Inferior parietal cortex (tissue), 1 donor: ENCODE data around the gene SETD4.
"Not testable (repeated sequence)": the region's sequence is repeated elsewhere in the genome, so short reads cannot be mapped to it uniquely, and the experiment has no call there.

Experiments used
- DNase-seq: peaks from one replicate; pipeline ENCODE4 v3.0.0-alpha.2; 2016; ENCODE audit errors: extremely low spot score

SETD4 gene

DNA sequence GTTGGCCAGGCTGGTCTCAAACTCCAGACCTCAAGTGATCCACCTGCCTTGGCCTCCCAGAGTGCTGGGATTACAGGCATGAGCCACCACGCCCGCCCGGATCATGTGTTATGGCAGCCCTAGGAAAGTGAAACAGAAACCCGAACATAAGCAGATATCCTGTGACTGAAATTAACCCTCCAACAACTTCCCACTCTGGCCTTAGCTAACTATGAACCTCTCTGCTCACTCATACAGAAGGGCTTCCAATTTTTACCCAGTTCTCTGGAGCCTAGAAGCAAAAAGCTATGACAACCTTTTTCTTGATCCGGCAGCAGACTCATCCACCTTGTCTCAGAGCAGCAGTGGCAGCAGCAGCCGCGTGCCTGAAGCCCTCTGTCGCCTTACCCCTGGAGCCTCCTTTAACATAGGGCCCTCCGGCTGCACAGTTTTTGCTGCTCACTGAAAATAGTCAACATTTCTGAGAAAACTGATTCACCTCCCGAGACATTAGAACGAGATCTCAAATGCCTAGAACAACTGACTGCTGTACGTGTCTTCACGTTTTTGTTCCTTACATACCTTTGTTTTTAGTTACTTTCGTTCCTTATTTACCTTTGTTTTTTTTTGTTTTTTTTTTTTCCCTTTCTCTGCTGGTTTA is 18.8 kb upstream of the SETD4 start:
- no peak for DNase-seq

GRCh38 chr21:36077758-36078157 is 17.4 kb upstream of the SETD4 start:
- no peak for DNase-seq

- no peak for DNase-seq
Observed at GRCh38 chr21:36076878-36077655, 16.7 kb upstream of the SETD4 start.

- DNase-seq: no peak
Observed at GRCh38 chr21:36075953-36076352, 15.6 kb upstream of the SETD4 start.

GRCh38 chr21:36075171-36075570 is 14.8 kb upstream of the SETD4 start:
- peak; percentile 73 for DNase-seq

- DNase-seq: not testable (repeated sequence)
Observed at GRCh38 chr21:36073911-36074310, 13.6 kb upstream of the SETD4 start.

GRCh38 chr21:36073181-36073580 is 12.9 kb upstream of the SETD4 start:
- peak; percentile 42 for DNase-seq

- DNase-seq: no peak
Observed at GRCh38 chr21:36072453-36073162, 12.3 kb upstream of the SETD4 start.

GRCh38 chr21:36070999-36071398 is 10.7 kb upstream of the SETD4 start:
- no peak for DNase-seq

DNA sequence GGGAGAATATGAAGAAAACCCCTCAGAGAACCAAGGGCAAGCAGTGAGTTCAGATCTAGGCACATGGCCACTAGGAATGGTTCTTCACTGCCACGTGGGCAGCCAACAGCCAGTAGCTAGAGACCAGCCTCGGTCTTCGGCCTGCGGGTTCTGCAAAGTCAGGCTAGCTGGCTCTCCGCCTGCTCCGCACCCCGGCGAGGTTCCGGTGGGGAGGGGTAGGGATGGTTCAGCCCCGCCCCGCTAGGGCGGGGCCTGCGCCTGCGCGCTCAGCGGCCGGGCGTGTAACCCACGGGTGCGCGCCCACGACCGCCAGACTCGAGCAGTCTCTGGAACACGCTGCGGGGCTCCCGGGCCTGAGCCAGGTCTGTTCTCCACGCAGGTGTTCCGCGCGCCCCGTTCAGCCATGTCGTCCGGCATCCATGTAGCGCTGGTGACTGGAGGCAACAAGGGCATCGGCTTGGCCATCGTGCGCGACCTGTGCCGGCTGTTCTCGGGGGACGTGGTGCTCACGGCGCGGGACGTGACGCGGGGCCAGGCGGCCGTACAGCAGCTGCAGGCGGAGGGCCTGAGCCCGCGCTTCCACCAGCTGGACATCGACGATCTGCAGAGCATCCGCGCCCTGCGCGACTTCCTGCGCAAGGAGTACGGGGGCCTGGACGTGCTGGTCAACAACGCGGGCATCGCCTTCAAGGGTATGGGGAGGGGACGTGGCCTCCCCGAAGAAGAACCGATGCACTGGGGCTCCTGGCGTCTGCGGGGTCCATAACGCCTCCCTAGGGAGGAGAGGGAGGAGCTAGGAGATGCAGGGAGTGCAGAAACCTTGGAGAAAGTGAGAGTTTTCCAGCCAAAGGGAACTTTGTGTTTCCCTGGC is 9.6 kb upstream of the SETD4 start, which contains the start of gene CBR1:
TSS of gene CBR1 (plus strand) at position 312 of the 871 bp plus-strand sequence. CDS start at position 404, 92 bp downstream.
- DNase-seq: peak; percentile 95

GRCh38 chr21:36068748-36069398 is 8.5 kb upstream of the SETD4 start:
- DNase-seq: no peak

DNA sequence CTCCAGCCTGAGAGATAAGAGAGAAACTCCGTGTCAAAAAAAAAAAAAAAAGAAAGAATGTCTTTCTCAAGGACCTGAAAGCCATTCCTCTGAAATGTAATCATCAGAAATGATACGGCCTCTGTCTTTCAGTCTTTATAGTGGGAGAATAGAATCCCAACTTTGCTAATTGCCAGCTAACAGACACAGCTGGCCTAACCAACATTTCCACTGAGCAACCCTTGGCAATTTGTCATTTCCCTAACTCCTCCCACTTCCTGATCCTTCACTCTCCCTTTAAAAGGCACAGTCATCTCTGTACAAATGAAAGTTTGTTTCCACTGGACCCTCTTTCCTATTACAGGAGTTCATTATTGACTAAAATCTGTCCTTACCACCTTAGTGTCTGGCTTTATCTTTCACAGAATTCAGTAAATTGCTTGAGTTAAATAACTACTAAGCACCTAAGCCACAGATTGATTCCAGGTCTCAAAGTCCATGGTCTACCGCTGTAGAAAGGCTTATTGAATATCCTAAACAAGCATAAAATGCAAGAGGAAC is 5.2 kb upstream of the SETD4 start:
- no peak for DNase-seq

GRCh38 chr21:36064085-36064460 is 3.7 kb upstream of the SETD4 start:
- DNase-seq: no peak

- no peak for DNase-seq
Observed at GRCh38 chr21:36063375-36064084, 3.2 kb upstream of the SETD4 start.

DNA sequence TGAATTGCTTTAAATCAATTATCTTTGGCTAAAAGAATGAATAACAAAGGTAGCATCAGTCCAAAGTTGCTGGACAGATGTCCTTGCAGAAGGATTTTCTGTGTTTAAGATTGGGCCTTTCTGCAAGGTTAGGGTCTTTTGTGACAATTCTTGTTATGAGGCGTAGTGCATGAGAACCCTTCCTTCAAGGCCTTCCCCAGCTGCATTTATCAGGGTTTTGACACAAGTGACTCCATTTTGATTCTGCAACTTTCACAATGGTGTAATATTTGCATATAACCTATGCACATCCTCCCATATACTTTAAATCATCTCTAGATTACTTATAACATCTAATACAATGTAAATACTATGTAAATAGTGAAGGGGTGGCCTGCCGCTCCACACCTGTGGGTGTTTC is 1.1 kb upstream of the SETD4 start:
- DNase-seq: no peak

- DNase-seq: no peak
Observed at GRCh38 chr21:36059823-36060158, 535 bp downstream of the SETD4 start.

GRCh38 chr21:36055551-36055950 is 4.8 kb downstream of the SETD4 start:
- DNase-seq: no peak

GRCh38 chr21:36053715-36054062 is 6.6 kb downstream of the SETD4 start:
- DNase-seq: no peak

DNA sequence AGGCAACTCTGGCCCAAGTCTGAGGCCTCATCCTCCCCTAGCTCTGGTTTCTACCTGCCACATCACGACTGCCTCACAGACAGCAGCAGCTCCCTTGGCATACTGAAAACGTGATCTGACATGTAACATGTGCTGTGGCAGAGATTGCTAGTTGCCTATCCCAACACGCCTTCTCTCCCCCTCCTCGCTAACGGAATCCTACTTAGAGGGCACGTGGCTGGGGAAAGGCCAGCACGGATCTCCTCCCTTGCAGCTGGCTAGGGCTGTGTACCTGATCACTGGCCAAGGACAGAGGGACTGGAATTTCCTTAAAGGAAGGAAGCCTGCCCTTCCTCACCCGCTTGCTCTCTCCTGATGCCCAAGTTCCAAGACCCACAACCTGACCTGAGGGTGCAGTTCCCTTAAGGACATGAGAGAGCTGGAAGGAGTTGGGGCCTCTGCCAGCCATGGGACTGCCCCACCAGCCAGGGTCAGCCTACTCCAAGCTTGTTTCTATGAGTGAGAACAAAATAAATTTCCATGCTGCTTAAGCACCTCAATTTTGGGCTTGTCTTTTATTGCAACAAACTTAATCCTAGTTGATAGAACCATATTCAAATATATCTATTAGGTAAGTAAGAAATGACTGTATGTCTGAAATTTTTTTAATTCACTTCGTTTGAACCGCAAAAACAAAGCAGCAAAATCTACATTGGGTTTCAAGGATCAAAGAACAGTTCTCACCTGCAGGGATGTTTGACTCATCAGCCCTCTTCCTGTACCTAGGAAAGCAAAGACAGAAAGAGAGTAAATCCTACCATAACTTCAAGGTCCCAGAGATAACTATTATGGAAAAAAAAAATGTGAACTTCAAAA is 7.2 kb downstream of the SETD4 start:
- no peak for DNase-seq

DNA sequence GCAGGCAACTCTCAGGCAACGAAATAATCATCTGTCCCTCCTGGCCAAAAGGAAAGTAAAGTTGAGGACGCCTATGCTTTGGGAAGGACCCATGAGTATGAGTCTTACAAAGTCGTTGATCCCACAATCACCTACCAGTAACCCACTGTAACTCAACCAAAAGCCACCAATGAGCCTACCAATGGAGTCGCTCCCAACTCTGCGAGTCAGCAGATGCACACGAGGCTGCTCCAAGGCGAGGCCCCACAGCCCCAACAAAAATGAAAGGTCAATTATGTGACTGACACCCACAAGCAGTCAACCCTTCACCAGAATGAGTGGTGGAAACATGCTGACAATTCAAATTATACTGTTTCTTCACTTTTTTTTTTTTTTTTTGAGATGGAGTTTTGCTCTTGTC is 12.0 kb downstream of the SETD4 start:
- DNase-seq: no peak
